Testis (tissue), 3 donors: ENCODE data around the gene KDM1B. TPM values are rescaled to one million over a fixed set of nuclear protein-coding genes. Genes with fewer than 3 reads are reported as not detected.

Experiments
- DNase-seq: peaks from one replicate; pipeline ENCODE4 v3.0.0-alpha.2; 2019
- H3K27ac ChIP-seq, 2 donors: fragments of 200-600 bp; sonication (generic); one replicate each; pipeline ENCODE4 v1.5.1; 2019
- H3K27me3 ChIP-seq: fragments of 200-600 bp; sonication (generic); one replicate; pipeline ENCODE4 v1.5.1; 2019
- H3K36me3 ChIP-seq: fragments of 200-600 bp; sonication (generic); one replicate; pipeline ENCODE4 v1.5.1; 2017; ENCODE audit warnings: low read depth; ENCODE audit errors: missing control alignments
- H3K4me1 ChIP-seq: fragments of 200-600 bp; sonication (generic); one replicate; pipeline ENCODE4 v1.5.1; 2019
- H3K4me3 ChIP-seq, 2 donors: fragments of 200-600 bp; sonication (generic); one replicate each; pipeline ENCODE4 v1.5.1; 2017 to 2019
- H3K9me3 ChIP-seq: fragments of 200-600 bp; sonication (generic); one replicate; pipeline ENCODE4 v1.5.1; 2017
- POLR2A ChIP-seq: fragments of 450-650 bp; IDR thresholded peaks from one replicate; pipeline ENCODE4 v1.6.1; 2017; ENCODE audit warnings: antibody characterized with exemption, mild to moderate bottlenecking, moderate library complexity
- WGBS, 2 donors: methylation state at CpG; one replicate each; pipeline ENCODE4 v1.1.5; 2018; 5-methylcytosine and 5-hydroxymethylcytosine counted together
- intact Hi-C: fragments of 100-400 bp; cut with DNase I; formaldehyde crosslinking; loops from one replicate; pipeline ENCODE4 v1.15.1; 2023; ENCODE audit warnings: low total_unique reads
- polyA plus RNA-seq: library from polyadenylated mRNA; stranded (reverse); fragments of 350-450 nt; fragmentation: Illumina TruSeq; extraction: RNeasy Lipid Tissue Mini Kit (QIAGEN cat#74804); gene quantifications from one replicate; pipeline ENCODE4 v1.2.3, GENCODE V29; 2014; ENCODE audit warnings: low read depth, low replicate concordance; ENCODE audit not compliant: insufficient read depth
- total RNA-seq, 2 donors: library from RNA; depleted of rRNA; stranded (reverse); fragments of >200 nt; gene quantifications; one replicate each; pipeline ENCODE4 v1.2.3, GENCODE V29; 2016
- TF ChIP-seq, protein P1 (sequence below), 3 experiments: fragments of 450-650 bp in 2 of 3; fragments of 200-600 bp in 1 of 3; sonication (generic) in 1 of 3; IDR thresholded peaks; one replicate each; pipeline ENCODE4 v1.5.1; 2016 to 2019; ENCODE audit warnings: antibody characterized with exemption in 3 of 3, mild to moderate bottlenecking in 2 of 3, moderate library complexity in 1 of 3

Gene KDM1B
- total and polyA plus RNA-seq, 3 donors from 2014 or later, result 32.1 to 41.1 (median 38.1) TPM

DNA sequence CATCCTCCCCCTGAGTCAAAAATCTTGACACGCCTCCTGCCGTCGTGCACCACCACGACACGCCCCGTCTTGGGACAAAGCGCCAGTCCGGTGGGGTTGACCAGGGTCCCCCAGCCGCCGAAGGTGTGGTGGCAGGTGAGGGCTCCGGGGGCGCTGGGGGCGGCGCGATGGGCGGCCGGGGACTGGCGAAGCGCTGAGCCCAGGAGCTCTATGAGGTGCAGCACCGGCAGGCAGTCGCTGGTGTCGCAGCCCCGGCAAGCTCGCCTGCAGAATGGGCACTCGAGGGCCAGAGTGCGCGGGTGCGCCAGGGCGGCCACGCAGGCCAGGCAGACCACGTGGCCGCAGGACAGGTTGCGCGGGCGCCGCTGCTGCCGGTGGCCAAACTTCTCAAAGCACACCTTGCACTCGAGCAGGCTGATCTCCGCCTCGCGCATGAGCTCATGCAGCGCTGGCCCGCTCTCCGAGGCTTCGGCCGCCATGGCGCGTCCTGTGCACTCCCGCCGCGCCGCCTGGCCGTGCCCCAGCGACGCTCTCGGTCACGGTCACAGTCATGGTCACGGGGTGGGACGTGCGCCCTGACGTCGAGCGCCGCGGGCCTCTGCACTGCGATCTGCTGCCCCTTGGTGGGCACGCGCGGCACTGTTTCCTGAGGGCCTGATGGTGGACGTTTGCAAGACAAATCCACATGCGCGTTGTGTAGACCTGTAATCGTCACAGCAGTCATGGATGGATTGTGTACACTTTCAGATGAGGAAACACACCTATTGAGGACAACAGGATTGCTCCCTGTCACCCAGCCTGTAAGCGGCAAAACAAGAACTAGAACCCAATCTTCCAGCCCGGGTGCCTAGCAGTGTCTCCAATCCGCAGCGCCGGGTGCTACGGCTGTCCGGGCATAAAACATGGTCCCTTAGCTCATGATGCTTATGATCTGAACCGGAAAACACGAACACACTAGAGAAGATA lies 32.8 kb upstream of the KDM1B start, which contains the start of gene NHLRC1:
TSS of gene NHLRC1 (minus strand) at position 550 of the 966 bp plus-strand sequence. CDS start at position 479, 71 bp downstream.
- Histone ChIP-seq H3K27me3 (no peaks in the 10 kb centered on the region), H3K9me3 (no peaks in the 10 kb centered on the region), H3K27ac (peak within 1 kb of the TSS in 1 of 2 donors; percentile 41), H3K4me3 (peak within 1 kb of the TSS; percentile 54 to 59), H3K4me1 (no peaks in the 10 kb centered on the region), H3K36me3 (no peaks in the 10 kb centered on the region)
- intact Hi-C loops, result loop anchor here (10.0 kb wide), 1 partner anchor 318 kb away; no protein-coding TSS in a partner anchor
- DNase-seq, result peak; percentile 93
- 14 to 24% methylated on average over 19 to 58 of the region's 82 CpGs for WGBS, 2 donors
- TF ChIP-seq, protein P1, sequence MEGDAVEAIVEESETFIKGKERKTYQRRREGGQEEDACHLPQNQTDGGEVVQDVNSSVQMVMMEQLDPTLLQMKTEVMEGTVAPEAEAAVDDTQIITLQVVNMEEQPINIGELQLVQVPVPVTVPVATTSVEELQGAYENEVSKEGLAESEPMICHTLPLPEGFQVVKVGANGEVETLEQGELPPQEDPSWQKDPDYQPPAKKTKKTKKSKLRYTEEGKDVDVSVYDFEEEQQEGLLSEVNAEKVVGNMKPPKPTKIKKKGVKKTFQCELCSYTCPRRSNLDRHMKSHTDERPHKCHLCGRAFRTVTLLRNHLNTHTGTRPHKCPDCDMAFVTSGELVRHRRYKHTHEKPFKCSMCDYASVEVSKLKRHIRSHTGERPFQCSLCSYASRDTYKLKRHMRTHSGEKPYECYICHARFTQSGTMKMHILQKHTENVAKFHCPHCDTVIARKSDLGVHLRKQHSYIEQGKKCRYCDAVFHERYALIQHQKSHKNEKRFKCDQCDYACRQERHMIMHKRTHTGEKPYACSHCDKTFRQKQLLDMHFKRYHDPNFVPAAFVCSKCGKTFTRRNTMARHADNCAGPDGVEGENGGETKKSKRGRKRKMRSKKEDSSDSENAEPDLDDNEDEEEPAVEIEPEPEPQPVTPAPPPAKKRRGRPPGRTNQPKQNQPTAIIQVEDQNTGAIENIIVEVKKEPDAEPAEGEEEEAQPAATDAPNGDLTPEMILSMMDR (IDR thresholded peaks at IDR 0.05), result peak; percentile 81 to 97 (median 95)
- TF ChIP-seq POLR2A, result no peak

DNA sequence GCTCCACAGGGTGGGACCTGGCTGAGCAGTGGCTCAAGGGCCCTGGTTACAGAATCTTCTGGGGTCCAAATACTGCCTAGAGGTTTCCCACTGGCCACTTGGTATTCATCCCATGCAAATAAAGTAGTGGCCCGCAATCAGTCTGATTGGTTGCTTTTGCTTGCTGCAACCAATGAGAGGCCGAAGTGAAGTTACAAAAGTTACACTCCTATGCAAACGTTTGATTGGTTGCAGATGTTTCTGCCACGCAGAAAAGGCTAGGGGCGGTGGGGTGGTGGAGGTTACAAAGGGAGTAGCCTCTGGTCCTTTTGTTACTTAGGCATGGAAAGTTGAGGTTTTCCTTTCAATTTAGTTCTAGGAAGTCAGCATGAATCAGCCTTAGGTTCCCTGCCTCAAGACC lies 29.1 kb upstream of the KDM1B start:
- Histone ChIP-seq H3K9me3 (no peaks in the 10 kb centered on the region), H3K4me3 (no peak overlapping the region), H3K27ac (no peak overlapping the region), H3K27me3 (no peaks in the 10 kb centered on the region), H3K4me1 (no peaks in the 10 kb centered on the region), H3K36me3 (no peaks in the 10 kb centered on the region)
- DNase-seq, result no peak
- intact Hi-C loops, result loop anchor here (10.0 kb wide), 1 partner anchor 321 kb away; no protein-coding TSS in a partner anchor
- TF ChIP-seq POLR2A, result no peak
- TF ChIP-seq, protein P1 (IDR thresholded peaks at IDR 0.05), result no peak
- WGBS, 2 donors, result 56 to 57% methylated on average over 5 of the region's 5 CpGs

DNA sequence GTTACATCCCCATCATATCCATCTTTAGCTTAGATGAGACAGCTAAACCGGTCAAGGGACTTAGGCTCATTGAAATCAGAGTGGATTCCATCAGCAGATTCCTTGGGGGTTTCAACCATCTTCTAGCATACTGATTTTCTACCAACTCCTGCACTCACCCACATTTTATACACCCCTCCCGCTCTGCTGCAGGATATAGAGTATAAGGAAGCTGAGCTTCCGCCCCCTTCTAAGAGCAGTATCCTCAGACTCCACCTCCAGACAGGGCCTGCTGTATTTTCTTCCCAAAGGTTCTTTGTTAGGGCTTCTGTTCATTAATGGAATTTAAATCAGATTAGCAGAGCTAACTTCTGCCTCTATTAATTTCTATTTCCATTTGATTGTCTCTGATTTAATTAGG lies 22.9 kb upstream of the KDM1B start:
- Histone ChIP-seq H3K27ac (no peak overlapping the region), H3K36me3 (no peaks in the 10 kb centered on the region), H3K9me3 (no peaks in the 10 kb centered on the region), H3K4me1 (peaks cover 9% of the 10 kb centered on the region), H3K4me3 (no peak overlapping the region), H3K27me3 (no peaks in the 10 kb centered on the region)
- no peak for DNase-seq
- intact Hi-C loops, result no loop called here
- WGBS, 2 donors, result 93 to 97% methylated on average over 3 of the region's 3 CpGs
- TF ChIP-seq POLR2A, result no peak
- TF ChIP-seq, protein P1 (IDR thresholded peaks at IDR 0.05), result no peak

DNA sequence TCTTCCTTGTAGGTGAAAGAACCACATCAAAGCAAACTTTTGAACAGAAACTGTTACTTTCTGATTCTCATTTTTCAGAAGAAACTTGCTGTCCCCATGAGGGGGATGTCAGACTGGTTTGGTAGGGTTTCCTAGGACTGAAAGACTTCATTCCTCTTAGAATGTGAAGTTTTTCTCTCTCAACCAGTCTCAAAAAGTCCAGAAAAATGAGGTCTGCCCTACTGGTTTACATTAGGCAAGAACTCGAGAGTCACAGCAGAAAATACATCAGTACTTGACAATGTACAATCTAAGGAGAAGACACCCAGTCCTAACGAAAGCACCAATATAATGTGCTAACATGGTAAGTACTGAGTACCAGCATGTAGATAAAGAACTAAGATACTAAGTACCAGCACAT lies 20.1 kb upstream of the KDM1B start:
- H3K4me1 ChIP-seq, result peaks cover 9% of the 10 kb centered on the region
- H3K4me3 ChIP-seq, result no peak overlapping the region
- TF ChIP-seq, protein P1 (IDR thresholded peaks at IDR 0.05), result no peak
- no peak for TF ChIP-seq POLR2A
- intact Hi-C loops, result no loop called here
- WGBS, 2 donors, result 92 to 97% methylated on average over 2 of the region's 2 CpGs
- H3K9me3 ChIP-seq, result no peaks in the 10 kb centered on the region
- no peaks in the 10 kb centered on the region for H3K27me3 ChIP-seq
- H3K27ac ChIP-seq, result peak overlapping the region; percentile 53 to 59
- no peak for DNase-seq
- H3K36me3 ChIP-seq, result no peaks in the 10 kb centered on the region
